CD4-positive, alpha-beta T cell treated with Interleukin-10 for 1 hour (primary cell): ENCODE results near the gene C16orf54.
A peak's percentile ranks its signal among the peaks of the same experiment; 100 is the strongest.
"Not testable (repeated sequence)": the region's sequence is repeated elsewhere in the genome, so short reads cannot be mapped to it uniquely, and the experiment has no call there.

Experiments used
- DNase-seq: peaks from one replicate; pipeline ENCODE4 v3.0.0-alpha.2; 2020

Gene C16orf54

GRCh38 chr16:29767062-29767461 lies 21.3 kb upstream of the C16orf54 start:
- DNase-seq, result no peak

- DNase-seq, result no peak
Observed at GRCh38 chr16:29766571-29766970, 20.8 kb upstream of the C16orf54 start.

GRCh38 chr16:29765167-29766032 lies 19.6 kb upstream of the C16orf54 start:
- no peak for DNase-seq

GRCh38 chr16:29763326-29763725 lies 17.5 kb upstream of the C16orf54 start:
- DNase-seq, result no peak

GRCh38 chr16:29761882-29762281 lies 16.1 kb upstream of the C16orf54 start:
- no peak for DNase-seq

GRCh38 chr16:29761280-29761651 lies 15.5 kb upstream of the C16orf54 start:
- not testable (repeated sequence) for DNase-seq

- no peak for DNase-seq
Observed at GRCh38 chr16:29760567-29761279, 14.9 kb upstream of the C16orf54 start.

GRCh38 chr16:29757950-29758466 lies 12.2 kb upstream of the C16orf54 start:
- no peak for DNase-seq

- not testable (repeated sequence) for DNase-seq
Observed at GRCh38 chr16:29757086-29757485, 11.3 kb upstream of the C16orf54 start.

GRCh38 chr16:29756654-29757053 lies 10.9 kb upstream of the C16orf54 start:
- no peak for DNase-seq

GRCh38 chr16:29753516-29753915 lies 7.7 kb upstream of the C16orf54 start:
- DNase-seq, result no peak

- peak; percentile 32 for DNase-seq
Observed at GRCh38 chr16:29748760-29749149, 3.0 kb upstream of the C16orf54 start.

- DNase-seq, result no peak
Observed at GRCh38 chr16:29747947-29748759, 2.4 kb upstream of the C16orf54 start.

- not testable (repeated sequence) for DNase-seq
Observed at GRCh38 chr16:29746518-29746917, 728 bp upstream of the C16orf54 start.

GRCh38 chr16:29745121-29745852 lies 503 bp downstream of the C16orf54 start:
- DNase-seq, result peak; percentile 70

GRCh38 chr16:29744541-29745101 lies 1.2 kb downstream of the C16orf54 start:
- DNase-seq, result no peak

- DNase-seq, result peak; percentile 75
Observed at GRCh38 chr16:29743827-29744531, 1.8 kb downstream of the C16orf54 start.

GRCh38 chr16:29743475-29743826 lies 2.3 kb downstream of the C16orf54 start:
- no peak for DNase-seq

GRCh38 chr16:29742683-29743275 lies 3.0 kb downstream of the C16orf54 start:
- no peak for DNase-seq

GRCh38 chr16:29740630-29741015 lies 5.2 kb downstream of the C16orf54 start:
- not testable (repeated sequence) for DNase-seq
